HEK293 (cell line): ENCODE data around the gene TREM1.

Experiments
- CTCF ChIA-PET: fragments of 350-600 bp; formaldehyde crosslinking; extraction: SDS; loops from one replicate; lab custom pipeline; 2021; ENCODE audit warnings: antibody characterized with exemption; lab: Yijun Ruan, JAX
- POLR2A ChIA-PET: fragments of 300-600 bp; formaldehyde crosslinking; extraction: SDS; loops from one replicate; lab custom pipeline; 2020; ENCODE audit warnings: antibody characterized with exemption, inconsistent platforms; lab: Yijun Ruan, JAX
- H3K27ac ChIP-seq: fragments of 200-500 bp; sonication (Bioruptor generic); 2 replicates; pipeline ENCODE4 v1.5.1; 2014; ENCODE audit warnings: low read depth, low read length, control low read depth, inconsistent platforms; ENCODE audit errors: extremely low read depth
- H3K36me3 ChIP-seq, 2 experiments: fragments of 200-500 bp in 1 of 2; sonication (Bioruptor generic) in 1 of 2; 1 replicate in 1 of 2; 2 replicates in 1 of 2; pipeline ENCODE4 v1.5.1; 2014 to 2017; ENCODE audit warnings: inconsistent platforms in 2 of 2, low read length in 2 of 2; ENCODE audit not compliant: control insufficient read depth in 2 of 2, insufficient read depth in 1 of 2
- H3K4me1 ChIP-seq: fragments of 200-500 bp; sonication (Bioruptor generic); 2 replicates; pipeline ENCODE4 v1.5.1; 2014; ENCODE audit warnings: mild to moderate bottlenecking, low read length, inconsistent platforms; ENCODE audit not compliant: control insufficient read depth, insufficient read depth
- H3K4me3 ChIP-seq: 2 replicates; pipeline ENCODE4 v1.5.1; 2011; ENCODE audit warnings: low read depth, mild to moderate bottlenecking, control low read depth, low read length, moderate library complexity
- H3K9me3 ChIP-seq: fragments of 200-500 bp; sonication (Bioruptor generic); 2 replicates; pipeline ENCODE4 v1.5.1; 2014; ENCODE audit warnings: low read depth, low read length, inconsistent platforms; ENCODE audit not compliant: control insufficient read depth, insufficient read depth
- GLI4 ChIP-seq: fragments of 450-650 bp; formaldehyde crosslinking; IDR thresholded peaks from 2 replicates; pipeline ENCODE4 v1.5.1; 2016; ENCODE audit warnings: missing biosample characterization, missing genetic modification characterization
- HOXD13 ChIP-seq: sonication (generic); formaldehyde crosslinking; IDR thresholded peaks from 2 replicates; pipeline ENCODE4 v1.8.0; 2022; ENCODE audit warnings: missing genetic modification reagents, borderline replicate concordance
- KLF9 ChIP-seq: fragments of 450-650 bp; formaldehyde crosslinking; IDR thresholded peaks from 2 replicates; pipeline ENCODE4 v1.5.1; 2016; ENCODE audit warnings: missing biosample characterization, missing genetic modification characterization, low read depth
- PRDM6 ChIP-seq: fragments of 450-650 bp; formaldehyde crosslinking; IDR thresholded peaks from 2 replicates; pipeline ENCODE4 v1.5.1; 2017; ENCODE audit warnings: missing biosample characterization, missing genetic modification characterization
- SP7 ChIP-seq: fragments of 450-650 bp; formaldehyde crosslinking; IDR thresholded peaks from 2 replicates; pipeline ENCODE4 v1.5.1; 2016; ENCODE audit warnings: missing biosample characterization, missing genetic modification characterization
- ZBTB17 ChIP-seq: fragments of 450-650 bp; formaldehyde crosslinking; IDR thresholded peaks from 2 replicates; pipeline ENCODE4 v1.5.1; 2016; ENCODE audit warnings: missing biosample characterization, missing genetic modification characterization
- ZBTB21 ChIP-seq: fragments of 450-650 bp; formaldehyde crosslinking; IDR thresholded peaks from 2 replicates; pipeline ENCODE4 v1.5.1; 2017; ENCODE audit warnings: missing biosample characterization, missing genetic modification characterization
- ZNF140 ChIP-seq: fragments of 450-650 bp; formaldehyde crosslinking; IDR thresholded peaks from 2 replicates; pipeline ENCODE4 v1.5.1; 2016; ENCODE audit warnings: missing biosample characterization, missing genetic modification characterization
- ZNF148 ChIP-seq: fragments of 450-650 bp; formaldehyde crosslinking; IDR thresholded peaks from 2 replicates; pipeline ENCODE4 v1.5.0; 2017; ENCODE audit warnings: missing biosample characterization, missing genetic modification characterization, borderline replicate concordance
- ZNF157 ChIP-seq: fragments of 450-650 bp; formaldehyde crosslinking; IDR thresholded peaks from 2 replicates; pipeline ENCODE4 v1.5.1; 2016; ENCODE audit warnings: missing biosample characterization, missing genetic modification characterization
- ZNF2 ChIP-seq: fragments of 450-650 bp; formaldehyde crosslinking; IDR thresholded peaks from 2 replicates; pipeline ENCODE4 v1.5.1; 2016; ENCODE audit warnings: missing biosample characterization, missing genetic modification characterization
- ZNF335 ChIP-seq: fragments of 450-650 bp; formaldehyde crosslinking; conservative IDR thresholded peaks from 2 replicates; pipeline ENCODE4 v1.5.1; 2016; ENCODE audit warnings: missing biosample characterization, missing genetic modification characterization
- ZNF449 ChIP-seq: fragments of 450-650 bp; formaldehyde crosslinking; IDR thresholded peaks from 2 replicates; pipeline ENCODE4 v1.5.1; 2017; ENCODE audit warnings: missing biosample characterization, mild to moderate bottlenecking, missing genetic modification characterization, moderate library complexity
- ZNF558 ChIP-seq: fragments of 450-650 bp; formaldehyde crosslinking; IDR thresholded peaks from 2 replicates; pipeline ENCODE4 v1.5.1; 2016; ENCODE audit warnings: missing biosample characterization, missing genetic modification characterization
- ZNF664 ChIP-seq: fragments of 450-650 bp; formaldehyde crosslinking; IDR thresholded peaks from 2 replicates; pipeline ENCODE4 v1.5.1; 2016; ENCODE audit warnings: missing biosample characterization, missing genetic modification characterization
- ZNF704 ChIP-seq: fragments of 450-650 bp; formaldehyde crosslinking; IDR thresholded peaks from 2 replicates; pipeline ENCODE4 v1.5.1; 2016; ENCODE audit warnings: missing biosample characterization, missing genetic modification characterization
- ZNF843 ChIP-seq: fragments of 450-650 bp; formaldehyde crosslinking; IDR thresholded peaks from 2 replicates; pipeline ENCODE4 v1.5.1; 2016; ENCODE audit warnings: missing biosample characterization, missing genetic modification characterization
- TF ChIP-seq, protein P1 (sequence below): fragments of 450-650 bp; formaldehyde crosslinking; IDR thresholded peaks from 2 replicates; pipeline ENCODE4 v1.5.1; 2016; ENCODE audit warnings: missing biosample characterization, missing genetic modification characterization

TREM1 gene

DNA sequence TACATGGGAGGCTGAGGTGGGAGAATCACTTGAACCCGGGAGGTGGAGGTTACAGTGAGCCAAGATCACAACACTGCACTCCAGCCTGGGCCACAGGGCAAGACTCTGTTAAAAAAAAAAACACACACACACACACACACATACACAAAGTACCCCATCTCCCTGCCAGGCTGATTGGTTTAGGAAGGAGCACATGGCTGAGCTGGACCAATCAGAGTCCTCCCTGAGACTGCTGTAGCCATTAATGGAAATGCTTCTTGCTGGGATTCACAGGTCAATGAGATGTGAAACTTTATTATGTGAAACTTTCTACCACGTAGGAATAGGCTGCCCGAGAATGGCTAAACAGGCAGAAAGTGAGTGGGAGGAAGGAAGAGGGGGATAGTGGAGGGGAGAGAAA, 2.9 kb downstream of the TREM1 start:
- Histone ChIP-seq H3K27ac (no peak overlapping the region), H3K4me3 (no peak overlapping the region), H3K9me3 (no peaks in the 10 kb centered on the region), H3K4me1 (no peaks in the 10 kb centered on the region; the same call in 1 of the 2 replicates), H3K36me3 (no peaks in the 10 kb centered on the region)
- TF ChIP-seq ZNF148 (tag by site-specific recombination) (no peak), ZNF335 (tag by site-specific recombination) (no peak), ZNF704 (tag by site-specific recombination) (no peak), ZBTB17 (tag by site-specific recombination) (no peak), ZNF558 (no peak), ZNF449 (tag by site-specific recombination) (no peak), HOXD13 (no peak), GLI4 (no peak), ZBTB21 (no peak), ZNF664 (tag by site-specific recombination) (no peak), KLF9 (tag by site-specific recombination) (no peak), ZNF157 (tag by site-specific recombination) (no peak), ZNF843 (tag by site-specific recombination) (no peak), SP7 (tag by site-specific recombination) (no peak), ZNF140 (no peak), ZNF2 (tag by site-specific recombination) (no peak), PRDM6 (tag by site-specific recombination) (no peak)
- TF ChIP-seq, protein P1, sequence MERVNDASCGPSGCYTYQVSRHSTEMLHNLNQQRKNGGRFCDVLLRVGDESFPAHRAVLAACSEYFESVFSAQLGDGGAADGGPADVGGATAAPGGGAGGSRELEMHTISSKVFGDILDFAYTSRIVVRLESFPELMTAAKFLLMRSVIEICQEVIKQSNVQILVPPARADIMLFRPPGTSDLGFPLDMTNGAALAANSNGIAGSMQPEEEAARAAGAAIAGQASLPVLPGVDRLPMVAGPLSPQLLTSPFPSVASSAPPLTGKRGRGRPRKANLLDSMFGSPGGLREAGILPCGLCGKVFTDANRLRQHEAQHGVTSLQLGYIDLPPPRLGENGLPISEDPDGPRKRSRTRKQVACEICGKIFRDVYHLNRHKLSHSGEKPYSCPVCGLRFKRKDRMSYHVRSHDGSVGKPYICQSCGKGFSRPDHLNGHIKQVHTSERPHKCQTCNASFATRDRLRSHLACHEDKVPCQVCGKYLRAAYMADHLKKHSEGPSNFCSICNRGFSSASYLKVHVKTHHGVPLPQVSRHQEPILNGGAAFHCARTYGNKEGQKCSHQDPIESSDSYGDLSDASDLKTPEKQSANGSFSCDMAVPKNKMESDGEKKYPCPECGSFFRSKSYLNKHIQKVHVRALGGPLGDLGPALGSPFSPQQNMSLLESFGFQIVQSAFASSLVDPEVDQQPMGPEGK (tag by site-specific recombination), result no peak
- ChIA-PET POLR2A (no interaction called here), CTCF (no interaction called here)
